Fibroblast of pulmonary artery (primary cell): ENCODE results near the gene DHODH.
"Not testable (repeated sequence)": the region's sequence is repeated elsewhere in the genome, so short reads cannot be mapped to it uniquely, and the experiment has no call there.

Experiments used
- DNase-seq: peaks from one replicate; pipeline ENCODE4 v3.0.0-alpha.2; 2010; ENCODE audit warnings: low read depth
- H3K4me3 ChIP-seq: replicated peaks from 2 replicates; pipeline ENCODE4 v1.5.1; 2011; ENCODE audit warnings: low read depth, mild to moderate bottlenecking, control low read depth, low read length, moderate library complexity
- CTCF ChIP-seq: IDR thresholded peaks from 2 replicates; pipeline ENCODE4 v1.5.1; 2011; ENCODE audit warnings: mild to moderate bottlenecking, control low read depth, low read length, inconsistent platforms; ENCODE audit errors: missing control alignments

DHODH gene

GRCh38 chr16:72051818-72052217 is 43.3 kb downstream of the DHODH start:
- no peak for TF ChIP-seq CTCF
- H3K4me3 ChIP-seq = no peak overlapping the region

GRCh38 chr16:72054254-72054847 is 45.8 kb downstream of the DHODH start, which contains the start of gene HP:
Gene HP (plus strand): TSS chr16:72054505. CDS start chr16:72054653, 148 bp downstream.
- DNase-seq = peak; percentile 17
- not testable (repeated sequence) for H3K4me3 ChIP-seq

More at GRCh38 chr16:72051818-72052217, 43.3 kb downstream of the DHODH start:
- DNase-seq = no peak

- no peak for DNase-seq
- no peak overlapping the region for H3K4me3 ChIP-seq
- TF ChIP-seq CTCF = no peak
Measured at GRCh38 chr16:72055911-72056310, 47.4 kb downstream of the DHODH start.

- not testable (repeated sequence) for H3K4me3 ChIP-seq, DNase-seq
Measured at GRCh38 chr16:72057313-72057712, 48.8 kb downstream of the DHODH start.

GRCh38 chr16:72059060-72059459 is 50.5 kb downstream of the DHODH start:
- DNase-seq, H3K4me3 ChIP-seq: not testable (repeated sequence)

GRCh38 chr16:72060405-72060804 is 51.9 kb downstream of the DHODH start:
- no peak for TF ChIP-seq CTCF
- H3K4me3 ChIP-seq = no peak overlapping the region
- DNase-seq = no peak

GRCh38 chr16:72061564-72061963 is 53.0 kb downstream of the DHODH start:
- TF ChIP-seq CTCF = no peak
- DNase-seq = no peak
- no peak overlapping the region for H3K4me3 ChIP-seq

- no peak overlapping the region for H3K4me3 ChIP-seq
- no peak for TF ChIP-seq CTCF
Measured at GRCh38 chr16:72064361-72064894, 55.9 kb downstream of the DHODH start.

More at GRCh38 chr16:72064361-72064894, 55.9 kb downstream of the DHODH start:
- DNase-seq = no peak
